Amygdala (tissue), 56 donors: ENCODE results near the gene RPS21.
"Not testable (repeated sequence)": the region's sequence is repeated elsewhere in the genome, so short reads cannot be mapped to it uniquely, and the experiment has no call there.

ENCODE experiments used
- DNase-seq, 56 donors: peaks; one replicate each; lab custom pipeline; 2025; lab: John Stamatoyannopoulos, UW

RPS21 gene

GRCh38 chr20:62363920-62364851 is 22.7 kb upstream of the RPS21 start:
- no peak for DNase-seq

- DNase-seq = no peak
These were observed 21.8 kb upstream of the RPS21 start for GRCh38 chr20:62364911-62365736.

- no peak for DNase-seq
These were observed 21.0 kb upstream of the RPS21 start for GRCh38 chr20:62365814-62366369.

GRCh38 chr20:62366370-62367135 is 20.4 kb upstream of the RPS21 start:
- DNase-seq = no peak

- DNase-seq = peak in 9 of 56 donors; percentile 19 to 60 (median 41)
These were observed 19.7 kb upstream of the RPS21 start, which contains the start of gene LAMA5 for GRCh38 chr20:62367136-62367632. TSS of gene LAMA5 (minus strand) at chr20:62367312. CDS start at chr20:62367245, 67 bp downstream.

- DNase-seq = peak in 9 of 56 donors; percentile 18 to 51 (median 44)
These were observed 19.1 kb upstream of the RPS21 start for GRCh38 chr20:62367633-62368391.

GRCh38 chr20:62368392-62368975 is 18.4 kb upstream of the RPS21 start:
- peak in 3 of 56 donors; percentile 23 to 34 (median 32) for DNase-seq

- peak in 15 of 56 donors; percentile 25 to 60 (median 46) for DNase-seq
These were observed 17.7 kb upstream of the RPS21 start for GRCh38 chr20:62368976-62369814.

GRCh38 chr20:62369815-62370114 is 17.1 kb upstream of the RPS21 start:
- DNase-seq = no peak

- no peak for DNase-seq
These were observed 16.6 kb upstream of the RPS21 start for GRCh38 chr20:62370115-62370806.

- DNase-seq = no peak
These were observed 15.9 kb upstream of the RPS21 start for GRCh38 chr20:62370807-62371587.

GRCh38 chr20:62371588-62372041 is 15.3 kb upstream of the RPS21 start:
- DNase-seq = no peak

- no peak for DNase-seq
These were observed 14.6 kb upstream of the RPS21 start for GRCh38 chr20:62372042-62372993.

- not testable (repeated sequence) for DNase-seq
These were observed 13.2 kb upstream of the RPS21 start for GRCh38 chr20:62373631-62374179.
